ENCODE results near the gene HIVEP3.

HIVEP3 gene

GRCh38 chr1:41487126-41488039 is 431.3 kb downstream of the HIVEP3 start:
- no peak for DNase-seq

GRCh38 chr1:41486371-41487125 is 432.2 kb downstream of the HIVEP3 start:
- DNase-seq = no peak

DNA sequence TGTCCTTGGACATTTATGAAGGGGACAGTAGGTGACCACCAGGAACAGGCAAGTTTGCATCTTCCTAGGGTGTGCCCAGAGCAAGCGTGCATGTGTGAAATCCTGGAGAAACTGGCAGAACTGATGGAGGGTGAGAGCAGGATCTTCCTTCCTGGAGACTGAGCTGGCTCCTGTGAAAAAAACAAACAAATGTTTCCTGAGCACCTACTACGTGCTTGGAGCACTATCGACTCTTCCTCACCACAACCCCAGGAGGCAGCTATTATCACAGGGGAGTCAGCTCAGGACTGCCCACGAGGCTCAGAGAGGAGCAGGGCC is 432.7 kb downstream of the HIVEP3 start:
- no peak for DNase-seq

DNA sequence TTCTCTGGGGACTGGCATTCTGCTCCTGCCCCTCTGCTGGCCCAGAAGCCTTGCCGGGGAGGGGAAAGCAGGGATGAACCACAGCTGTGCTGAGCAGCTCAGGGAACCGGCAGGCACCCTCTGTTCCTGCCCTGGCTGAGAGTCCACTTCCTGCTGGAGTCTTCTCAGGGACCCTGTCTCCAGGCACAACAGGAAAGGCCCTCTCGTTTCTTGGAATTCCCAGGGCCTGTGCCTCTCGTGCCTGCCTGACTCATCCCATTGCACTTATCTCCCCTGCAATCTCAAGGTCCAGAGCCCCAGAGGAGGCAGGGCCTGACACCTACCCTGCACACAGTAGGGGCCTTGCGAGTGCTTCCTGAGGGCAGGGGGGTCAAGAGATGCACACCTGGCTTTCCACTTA is 433.1 kb downstream of the HIVEP3 start:
- no peak for DNase-seq

DNA sequence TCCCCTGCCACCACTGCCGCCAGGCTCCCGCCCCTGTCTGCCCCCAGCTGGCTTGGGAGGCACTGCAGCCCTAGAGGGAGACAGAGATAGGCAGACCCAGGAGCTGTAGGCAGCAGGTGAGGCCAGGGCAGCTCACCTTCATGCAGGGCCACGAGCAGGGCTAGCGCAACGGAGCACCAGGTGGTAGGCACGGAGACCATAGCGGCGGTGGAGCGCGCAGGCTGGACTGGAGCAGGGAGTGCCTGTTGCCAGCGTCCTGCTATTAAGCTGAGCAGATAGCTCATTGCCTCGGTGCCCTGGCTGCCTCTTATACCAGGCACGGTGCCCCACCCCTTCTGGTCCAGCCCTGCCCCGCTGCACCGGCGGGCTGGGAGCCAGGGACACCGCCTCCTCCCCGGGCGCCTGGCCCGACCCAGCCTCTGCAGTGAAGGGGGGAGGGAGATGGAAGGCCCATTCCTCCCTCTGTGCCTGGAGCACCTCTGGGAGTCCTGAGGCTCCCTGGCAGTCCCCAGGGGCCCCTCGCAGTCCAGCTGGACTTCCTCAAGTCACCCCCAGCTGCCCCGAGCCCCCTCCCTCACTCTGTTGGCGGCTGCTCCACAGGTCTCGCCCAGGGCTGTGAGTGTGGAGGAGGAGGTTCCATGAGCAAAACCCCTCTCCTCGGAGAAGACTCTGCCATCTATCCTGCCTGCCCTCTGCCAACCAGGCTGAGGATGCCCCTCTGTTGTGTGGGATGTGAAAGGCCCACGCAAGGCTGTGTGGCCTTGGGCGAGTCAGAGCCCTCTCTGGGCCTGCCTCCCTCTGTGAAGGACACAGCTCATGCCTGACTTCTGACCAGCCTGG is 434.1 kb downstream of the HIVEP3 start, which contains the start of gene EDN2:
Gene EDN2 (minus strand): TSS at position 282 of the 840 bp plus-strand sequence. CDS start 82 bp downstream, at position 200.
- no peak for DNase-seq

DNA sequence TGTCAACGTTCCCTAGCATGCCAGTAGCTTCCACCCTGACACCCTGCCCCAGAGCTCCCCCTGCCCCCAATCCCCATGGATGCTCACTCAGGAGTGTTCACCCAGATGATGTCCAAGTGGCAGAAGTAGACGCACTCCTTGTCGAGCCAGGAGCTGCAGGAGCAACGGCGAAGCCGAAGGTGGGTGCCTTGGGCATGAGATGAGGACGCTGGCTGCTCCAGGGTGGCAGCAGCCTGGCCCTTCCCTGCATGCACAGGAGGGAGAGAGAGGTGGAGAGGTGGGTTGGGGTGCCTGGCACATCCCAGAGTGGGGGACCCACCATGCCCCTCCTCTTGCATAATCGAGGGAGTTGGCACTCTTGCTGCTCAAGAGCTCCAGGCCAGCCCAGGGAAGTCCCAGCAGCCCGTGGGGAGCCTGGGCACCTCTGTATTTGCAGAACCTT is 434.7 kb downstream of the HIVEP3 start:
- DNase-seq = no peak

- DNase-seq = no peak
Observed at GRCh38 chr1:41483001-41483850, 435.5 kb downstream of the HIVEP3 start.

- DNase-seq = no peak
Observed at GRCh38 chr1:41482001-41482765, 436.5 kb downstream of the HIVEP3 start.

GRCh38 chr1:41481109-41481775 is 437.5 kb downstream of the HIVEP3 start:
- no peak for DNase-seq

DNA sequence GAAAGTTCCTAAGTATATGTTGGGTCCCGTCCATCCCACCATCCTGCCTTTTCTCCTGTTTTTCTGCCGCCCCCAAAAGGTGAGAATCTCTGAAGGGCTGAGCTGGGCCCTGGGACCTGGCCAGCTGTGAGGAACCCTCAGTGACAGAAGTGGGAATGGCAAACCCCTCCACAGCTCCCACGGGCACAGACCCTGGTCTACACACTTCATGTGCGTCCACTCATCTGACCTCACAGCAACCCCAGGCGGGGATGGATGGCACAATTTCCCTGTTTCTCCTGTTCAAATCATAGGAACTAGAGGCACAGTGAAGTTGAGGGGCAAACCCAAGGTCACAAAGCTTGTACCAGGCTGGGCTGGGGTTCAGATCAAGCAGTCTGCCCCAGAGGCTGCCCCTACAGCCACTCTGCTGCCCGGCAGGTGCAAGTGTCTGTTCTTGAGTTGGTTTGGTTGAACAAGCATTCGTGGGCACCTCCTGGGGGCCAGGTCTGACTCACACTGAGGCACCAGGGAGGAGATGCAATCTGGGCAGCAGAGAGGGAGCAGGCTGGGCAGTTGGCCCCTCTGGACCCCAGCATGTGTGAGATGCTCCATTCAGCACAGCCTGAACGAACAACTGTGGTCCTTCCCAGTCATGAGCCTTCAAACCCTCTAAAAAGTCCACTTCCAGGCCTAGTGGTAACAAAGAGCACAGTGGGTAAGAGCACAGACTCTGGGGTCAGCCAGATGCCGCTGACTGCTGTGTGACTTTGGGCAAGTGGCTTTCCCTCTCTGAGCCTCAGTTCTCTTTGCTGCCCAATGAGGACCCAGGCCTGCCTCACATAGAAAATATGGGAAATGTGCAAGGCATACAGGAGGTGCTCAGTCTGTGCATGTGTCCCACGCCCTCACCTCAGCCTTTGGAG is 438.3 kb downstream of the HIVEP3 start:
- no peak for DNase-seq

- no peak for DNase-seq
Observed at GRCh38 chr1:41479808-41480160, 438.9 kb downstream of the HIVEP3 start.

GRCh38 chr1:41479000-41479807 is 439.5 kb downstream of the HIVEP3 start:
- no peak for DNase-seq

GRCh38 chr1:41478118-41478748 is 440.5 kb downstream of the HIVEP3 start:
- DNase-seq = no peak

DNA sequence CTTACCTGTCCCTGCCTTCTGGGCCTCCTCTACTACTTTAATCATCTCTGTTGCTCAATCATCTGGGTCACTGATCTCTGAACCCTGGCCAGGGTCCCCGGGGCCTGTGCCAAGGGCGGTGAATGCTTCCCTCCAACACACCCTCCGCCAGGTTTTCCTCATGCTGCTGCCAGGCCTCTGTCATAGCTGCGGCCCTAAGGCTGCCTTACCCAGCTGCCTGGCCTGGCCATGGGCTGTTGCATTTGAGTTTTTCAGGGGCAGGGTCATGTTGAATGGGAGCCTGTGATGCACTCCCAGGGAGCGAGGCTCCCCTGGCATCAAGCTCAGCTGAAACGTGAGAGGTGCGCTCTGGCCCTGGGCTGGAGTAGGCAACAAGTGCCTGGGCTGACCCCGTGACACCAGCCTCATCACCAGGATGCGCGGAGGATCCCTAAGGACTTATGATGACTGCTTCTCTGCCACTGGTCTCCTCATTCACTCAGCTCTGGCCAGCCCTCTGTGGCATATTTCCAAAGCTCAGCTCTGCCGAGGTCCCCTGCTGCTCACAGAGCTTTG is 441.8 kb downstream of the HIVEP3 start:
- DNase-seq = no peak

GRCh38 chr1:41475859-41476567 is 442.7 kb downstream of the HIVEP3 start:
- no peak for DNase-seq

- no peak for DNase-seq
Observed at GRCh38 chr1:41475346-41475745, 443.4 kb downstream of the HIVEP3 start.

Measured in SHP77 treated with DMSO at 0.1 percent for 48 hours (cell line).